Right lung (tissue), 5 donors: ENCODE measurements around the gene TAF1D. TPM values are rescaled to one million over a fixed set of nuclear protein-coding genes. Genes with fewer than 3 reads are reported as not detected.

ENCODE experiments used
- DNase-seq, 2 donors: peaks; one replicate each; pipeline ENCODE4 v3.0.0-alpha.2; 2013
- polyA plus RNA-seq, 5 donors: library from polyadenylated mRNA; unstranded; fragments of 120-200 nt; gene quantifications; one replicate each; pipeline versions ENCODE4 v1.2.1 to v1.2.3, GENCODE V29; 2013; ENCODE audit warnings: inconsistent platforms in 1 of 5, low replicate concordance in 1 of 5; ENCODE audit not compliant: insufficient read length in 5 of 5, insufficient read depth in 1 of 5

TAF1D gene
- polyA plus RNA-seq, 5 donors, result 131 to 243 (median 184) TPM

GRCh38 chr11:93728792-93729128 is 12.5 kb downstream of the TAF1D start:
- DNase-seq, result no peak

GRCh38 chr11:93727985-93728791 is 13.1 kb downstream of the TAF1D start:
- no peak for DNase-seq

- no peak for DNase-seq
Measured at GRCh38 chr11:93724089-93724488, 17.2 kb downstream of the TAF1D start.

GRCh38 chr11:93720522-93720921 is 20.8 kb downstream of the TAF1D start:
- no peak for DNase-seq

GRCh38 chr11:93719310-93719709 is 22.0 kb downstream of the TAF1D start:
- no peak for DNase-seq

GRCh38 chr11:93718057-93718563 is 23.2 kb downstream of the TAF1D start:
- no peak for DNase-seq

GRCh38 chr11:93717501-93717900 is 23.8 kb downstream of the TAF1D start:
- DNase-seq, result no peak

GRCh38 chr11:93715797-93716396 is 25.4 kb downstream of the TAF1D start:
- no peak for DNase-seq

- DNase-seq, result no peak
Measured at GRCh38 chr11:93712678-93713077, 28.6 kb downstream of the TAF1D start.

GRCh38 chr11:93710239-93710638 is 31.1 kb downstream of the TAF1D start:
- no peak for DNase-seq

- DNase-seq, result no peak
Measured at GRCh38 chr11:93704237-93704636, 37.1 kb downstream of the TAF1D start.

- no peak for DNase-seq
Measured at GRCh38 chr11:93700830-93701229, 40.5 kb downstream of the TAF1D start.

GRCh38 chr11:93697611-93698010 is 43.7 kb downstream of the TAF1D start:
- DNase-seq, result no peak

- no peak for DNase-seq
Measured at GRCh38 chr11:93694557-93694956, 46.7 kb downstream of the TAF1D start.

- no peak for DNase-seq
Measured at GRCh38 chr11:93694109-93694508, 47.2 kb downstream of the TAF1D start.

- no peak for DNase-seq
Measured at GRCh38 chr11:93689240-93689639, 52.1 kb downstream of the TAF1D start.

- no peak for DNase-seq
Measured at GRCh38 chr11:93686812-93687211, 54.5 kb downstream of the TAF1D start.

GRCh38 chr11:93686226-93686625 is 55.1 kb downstream of the TAF1D start:
- DNase-seq, result no peak

Other genes with a start within 250 kb of the TAF1D start
- 10 to 100 TPM; 15.2 to 22.4 (median 15.8) TPM for gene SMCO4, start 198.1 kb downstream of the TAF1D start, polyA plus RNA-seq
- gene CEP295, start 79.8 kb downstream of the TAF1D start, polyA plus RNA-seq, result 10 to 100 TPM; 14.2 to 31.3 (median 28.4) TPM
- 10 to 100 TPM; 51.1 to 82.0 (median 61.2) TPM for gene C11orf54, start 177 bp upstream of the TAF1D start, polyA plus RNA-seq
- gene MED17, start 42.8 kb upstream of the TAF1D start, polyA plus RNA-seq, result 10 to 100 TPM; 40.6 to 52.1 (median 43.2) TPM
- 1 to 10 TPM in 1 of 5 donors, under 1 TPM in 4; 0.38 to 1.3 (median 0.76) TPM for gene VSTM5, start 109.1 kb upstream of the TAF1D start, polyA plus RNA-seq